NOMO-1 (cell line): Measurements from ENCODE around the gene HOXA3.

ENCODE experiments used
- DNase-seq, 2 experiments: peaks; one replicate each; lab custom pipeline; 2025; ENCODE audit not compliant: unreplicated experiment in 2 of 2; lab: John Stamatoyannopoulos, UW

Gene HOXA3

DNA sequence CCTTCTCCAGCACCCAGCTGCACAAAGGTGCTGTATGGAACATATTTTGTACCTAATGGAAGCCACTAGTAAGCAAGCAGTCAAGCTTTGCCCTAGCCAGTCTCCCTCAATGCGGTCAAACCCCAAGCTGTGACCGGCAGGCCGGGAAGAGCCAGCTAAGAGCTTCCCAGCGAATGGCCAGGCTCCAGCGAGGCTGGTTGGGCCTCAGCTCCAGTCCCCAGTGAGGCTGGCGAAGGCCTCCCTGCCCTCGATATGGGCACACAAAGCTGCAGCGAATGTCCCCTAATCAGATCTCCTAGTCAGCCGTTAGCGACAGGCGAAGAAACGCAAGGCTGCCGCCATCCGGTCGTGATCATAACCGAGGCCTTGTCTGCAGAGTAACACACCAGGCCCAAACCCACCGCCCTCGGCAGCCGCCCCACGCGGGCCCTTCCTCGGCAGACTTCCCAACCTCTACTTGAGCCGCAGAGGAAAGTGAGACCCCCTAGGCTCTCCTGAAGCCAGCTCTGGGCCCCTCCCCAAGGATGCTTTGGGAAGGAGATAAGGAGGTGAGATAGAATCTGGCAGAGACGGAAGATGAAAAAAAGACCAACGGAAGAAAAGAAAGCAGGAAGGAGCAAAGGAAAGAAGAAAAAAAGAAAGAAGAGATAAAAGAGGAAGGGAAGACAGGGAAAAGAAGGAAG lies 16.0 kb upstream of the HOXA3 start:
- DNase-seq = peak; percentile 56 to 72

DNA sequence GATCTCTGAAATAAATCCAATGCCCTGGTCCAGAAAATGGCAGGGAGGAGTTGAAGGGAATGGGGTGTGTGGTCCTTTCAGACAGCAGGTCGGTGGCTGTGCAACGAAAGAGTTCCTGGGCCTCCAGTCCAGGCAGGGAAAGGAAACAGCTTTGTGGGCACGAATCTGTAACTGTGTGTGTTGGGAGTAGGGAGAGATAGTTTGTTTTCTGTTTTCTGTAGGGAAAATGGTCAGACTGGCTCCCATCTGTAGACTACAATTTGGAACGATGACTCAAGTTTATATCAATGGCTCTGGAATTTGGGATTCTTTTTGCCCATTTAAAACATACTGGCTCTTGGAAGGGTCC lies 15.5 kb upstream of the HOXA3 start:
- DNase-seq = no peak

DNA sequence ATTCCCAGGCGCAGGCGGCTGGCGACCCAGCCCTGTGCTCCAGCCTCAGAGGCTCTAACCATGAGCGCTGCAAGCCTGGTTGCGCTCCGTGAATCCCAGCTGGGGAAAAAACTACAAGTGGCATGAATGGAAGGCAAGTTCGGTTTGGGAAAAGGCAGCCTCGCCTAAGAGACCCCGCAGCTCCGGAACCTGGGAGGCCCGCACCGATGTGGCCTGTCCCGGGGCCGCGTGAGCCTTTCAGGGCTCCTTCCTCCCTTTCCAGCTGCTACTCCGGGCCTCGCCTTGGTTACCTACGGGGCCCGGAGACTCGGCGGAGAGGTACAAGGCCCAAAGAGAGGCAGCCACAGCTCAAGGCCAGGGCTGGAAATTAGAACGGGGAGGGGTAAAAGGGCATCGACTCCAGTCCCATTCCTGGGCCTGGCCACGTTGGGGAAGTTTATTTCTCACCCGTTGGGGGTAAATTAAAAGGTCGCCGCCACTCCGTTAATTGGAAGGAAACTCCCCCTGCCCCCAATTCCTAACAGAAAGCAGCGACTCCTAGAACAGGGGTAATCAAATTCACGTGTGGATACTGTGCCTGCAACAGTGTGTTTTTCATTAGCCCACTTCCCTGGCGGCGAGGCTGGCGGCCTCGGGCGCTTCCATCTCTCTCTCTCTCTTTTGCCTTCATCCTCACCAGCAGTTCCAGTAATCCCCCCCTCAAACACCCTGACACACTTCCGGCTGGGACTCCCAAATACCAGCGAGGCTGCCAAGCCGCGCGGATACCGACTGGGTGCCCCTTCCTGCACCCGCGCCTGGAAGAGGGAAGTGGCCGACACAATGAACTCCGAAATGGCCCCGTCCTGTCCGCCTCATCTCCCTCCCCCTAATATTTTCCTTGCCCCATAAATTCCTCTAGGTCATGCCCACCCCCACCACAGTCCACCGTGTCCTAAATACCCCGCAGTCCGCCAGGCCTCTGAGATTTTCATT lies 14.4 kb upstream of the HOXA3 start:
- DNase-seq = peak in 1 of 2 experiments; percentile 43

DNA sequence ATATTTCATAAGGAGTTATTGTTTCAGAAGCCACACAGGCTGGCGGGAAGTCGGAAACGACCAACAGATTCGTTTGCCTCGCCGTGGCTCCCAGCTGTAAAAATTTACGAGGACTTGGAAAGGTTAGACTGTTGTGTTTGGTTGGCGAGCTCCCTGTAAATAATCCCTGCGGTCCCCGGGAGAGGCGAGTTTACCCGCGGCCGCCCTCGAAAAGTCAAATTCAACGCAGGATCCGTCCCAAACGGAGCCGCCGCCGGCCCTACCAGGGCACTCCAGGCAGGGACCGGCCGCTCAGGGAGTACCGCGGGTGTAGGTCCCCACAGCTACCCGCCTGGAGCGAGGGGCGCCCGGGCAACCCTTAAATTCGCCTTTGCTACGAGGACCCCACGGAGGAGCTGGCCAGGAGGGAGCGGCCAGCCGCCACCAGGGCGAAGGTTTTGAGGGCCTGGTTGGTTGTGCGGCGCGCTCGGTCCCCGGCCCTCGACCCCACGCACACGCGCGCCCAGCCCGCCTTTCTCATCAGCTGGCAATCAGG lies 13.7 kb upstream of the HOXA3 start:
- DNase-seq = no peak

DNA sequence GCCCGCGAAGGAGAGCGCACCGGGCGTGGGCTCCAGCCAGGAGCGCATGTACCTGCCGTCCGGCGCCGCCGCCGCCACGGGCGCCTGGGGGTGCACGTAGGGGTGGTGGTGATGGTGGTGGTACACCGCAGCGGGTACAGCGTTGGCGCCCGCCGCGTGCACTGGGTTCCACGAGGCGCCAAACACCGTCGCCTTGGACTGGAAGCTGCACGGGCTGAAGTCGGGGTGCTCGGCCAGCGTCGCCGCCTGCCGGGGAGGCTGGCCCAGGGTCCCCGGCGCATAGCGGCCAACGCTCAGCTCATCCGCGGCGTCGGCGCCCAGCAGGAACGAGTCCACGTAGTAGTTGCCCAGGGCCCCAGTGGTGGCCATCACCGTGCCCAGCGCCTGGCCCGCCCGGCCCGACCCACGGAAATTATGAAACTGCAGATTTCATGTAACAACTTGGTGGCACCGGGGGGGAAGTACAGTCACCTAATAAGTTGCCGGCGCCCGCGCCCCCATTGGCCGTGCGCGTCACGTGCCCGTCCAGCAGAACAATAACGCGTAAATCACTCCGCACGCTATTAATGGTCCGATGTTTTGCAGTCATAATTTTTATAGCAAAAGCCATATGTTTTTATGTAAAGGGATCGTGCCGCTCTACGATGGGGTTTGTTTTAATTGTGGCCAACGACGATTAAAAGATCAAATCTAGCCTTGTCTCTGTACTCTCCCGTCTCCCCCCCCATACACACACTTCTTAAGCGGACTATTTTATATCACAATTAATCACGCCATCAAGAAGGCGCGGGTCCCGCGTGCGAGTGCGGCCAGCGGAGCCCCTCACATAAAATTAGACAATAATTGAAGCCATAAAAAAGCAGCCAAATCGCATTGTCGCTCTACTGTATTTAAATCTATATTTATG lies 13.0 kb upstream of the HOXA3 start, which contains the start of gene HOXA9:
Gene HOXA9 (minus strand): TSS at position 449 of the 907 bp plus-strand sequence. CDS start 80 bp downstream, at position 369.
- peak; percentile 83 to 87 for DNase-seq

DNA sequence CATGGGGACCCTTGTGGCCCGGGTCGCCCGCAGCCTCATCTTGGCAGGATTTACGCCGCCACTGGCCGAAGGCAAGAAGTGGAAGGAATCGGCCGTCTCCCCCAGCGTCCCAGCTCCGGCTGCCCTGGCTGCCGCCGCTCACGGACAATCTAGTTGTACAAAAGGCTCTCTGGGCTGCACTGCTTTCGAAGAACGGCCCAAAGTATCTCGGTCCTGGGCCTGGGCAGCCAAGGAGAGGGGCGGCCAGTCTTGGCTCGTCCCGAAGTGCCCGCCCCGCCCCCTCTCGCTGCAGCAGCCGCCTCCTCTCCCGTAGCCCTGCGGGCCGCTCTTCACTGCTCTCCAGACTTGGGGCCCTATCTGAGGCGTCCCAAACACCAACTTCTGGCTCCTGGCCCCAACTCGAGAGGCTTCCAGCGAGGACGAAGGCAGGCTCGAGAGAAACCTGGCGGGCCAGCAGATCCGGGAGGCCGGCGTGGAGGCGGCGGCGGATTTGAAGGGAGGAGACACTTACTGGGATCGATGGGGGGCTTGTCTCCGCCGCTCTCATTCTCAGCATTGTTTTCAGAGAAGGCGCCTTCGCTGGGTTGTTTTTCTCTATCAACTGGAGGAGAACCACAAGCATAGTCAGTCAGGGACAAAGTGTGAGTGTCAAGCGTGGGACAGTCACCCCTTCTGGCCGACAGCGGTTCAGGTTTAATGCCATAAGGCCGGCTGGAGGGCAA lies 12.1 kb upstream of the HOXA3 start:
- peak in 1 of 2 experiments; percentile 49 for DNase-seq

DNA sequence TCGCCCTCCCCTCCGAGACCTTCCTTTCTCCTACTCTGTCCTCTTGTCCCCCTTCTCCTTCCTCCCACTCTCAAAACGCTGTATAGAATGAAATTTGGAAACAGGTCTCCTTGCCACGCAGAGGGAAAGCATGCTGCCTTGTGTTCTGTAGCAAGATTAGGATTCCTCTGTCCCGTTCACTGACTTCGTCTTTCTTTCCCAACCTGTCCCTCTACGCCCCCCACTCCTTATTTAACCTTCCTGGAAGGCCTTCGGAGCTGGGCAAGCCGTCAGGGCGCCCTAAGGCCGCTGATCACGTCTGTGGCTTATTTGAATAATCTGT lies 11.6 kb upstream of the HOXA3 start:
- peak in 1 of 2 experiments; percentile 49 for DNase-seq

DNA sequence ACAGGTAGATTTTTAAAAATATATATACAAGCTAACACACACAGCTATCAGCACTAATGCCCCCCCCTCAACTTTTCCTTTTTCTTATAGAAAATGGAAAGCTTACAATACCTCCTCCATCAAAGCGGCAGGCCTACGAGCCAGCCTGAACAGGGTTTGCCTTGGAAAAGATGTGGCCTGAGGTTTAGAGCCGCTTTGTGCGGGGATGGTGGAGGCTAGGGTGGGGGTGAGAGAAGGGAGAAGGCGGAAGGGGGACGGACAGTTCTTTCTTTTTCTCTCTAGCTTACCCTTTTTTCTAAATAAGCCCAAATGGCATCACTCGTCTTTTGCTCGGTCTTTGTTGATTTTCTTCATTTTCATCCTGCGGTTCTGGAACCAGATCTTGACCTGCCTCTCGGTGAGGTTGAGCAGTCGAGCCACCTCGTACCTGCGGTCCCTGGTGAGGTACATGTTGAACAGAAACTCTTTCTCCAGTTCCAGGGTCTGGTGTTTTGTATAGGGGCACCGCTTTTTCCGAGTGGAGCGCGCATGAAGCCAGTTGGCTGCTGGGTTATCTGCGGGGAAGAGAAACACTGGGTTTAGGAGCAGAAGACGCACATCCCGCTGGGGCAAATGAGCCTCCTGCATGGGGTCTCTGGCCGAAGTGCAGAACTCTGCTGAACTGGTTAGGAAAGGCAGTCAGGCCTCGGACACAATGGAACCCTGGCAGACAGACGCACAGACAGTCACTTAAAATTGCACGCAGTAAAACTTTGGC lies 11.1 kb upstream of the HOXA3 start:
- no peak for DNase-seq

DNA sequence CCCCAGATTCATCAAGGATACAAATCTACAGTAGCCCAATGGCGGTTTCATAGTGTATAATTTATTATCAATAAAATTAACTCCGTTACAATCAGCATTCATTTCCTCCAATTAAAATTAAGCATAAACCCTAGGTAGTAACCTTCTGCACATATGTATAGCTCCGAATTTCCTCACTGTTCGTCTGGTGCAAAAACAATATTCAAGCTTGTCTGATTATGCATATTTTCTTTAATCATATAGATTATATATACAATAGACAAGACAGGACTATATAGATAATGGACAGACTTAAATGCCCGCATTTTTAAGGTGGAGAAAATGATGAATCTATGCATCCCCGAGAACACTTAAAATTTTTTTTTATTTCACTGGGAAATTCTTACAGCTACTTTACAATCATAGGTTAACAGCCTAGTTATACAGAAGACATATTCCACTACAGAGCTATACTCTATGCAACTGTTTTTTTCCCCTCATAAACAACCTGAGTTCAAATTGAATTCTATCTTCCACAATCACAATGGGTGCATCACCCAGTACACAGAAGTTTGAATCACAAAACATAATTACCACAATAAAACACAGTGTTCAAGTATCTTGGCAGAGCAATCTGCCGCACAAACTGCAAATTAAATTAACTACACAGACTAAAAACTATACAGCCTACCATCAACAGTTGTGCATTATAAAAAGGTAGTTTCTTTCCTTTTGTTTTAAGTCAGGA lies 10.3 kb upstream of the HOXA3 start:
- DNase-seq = no peak

DNA sequence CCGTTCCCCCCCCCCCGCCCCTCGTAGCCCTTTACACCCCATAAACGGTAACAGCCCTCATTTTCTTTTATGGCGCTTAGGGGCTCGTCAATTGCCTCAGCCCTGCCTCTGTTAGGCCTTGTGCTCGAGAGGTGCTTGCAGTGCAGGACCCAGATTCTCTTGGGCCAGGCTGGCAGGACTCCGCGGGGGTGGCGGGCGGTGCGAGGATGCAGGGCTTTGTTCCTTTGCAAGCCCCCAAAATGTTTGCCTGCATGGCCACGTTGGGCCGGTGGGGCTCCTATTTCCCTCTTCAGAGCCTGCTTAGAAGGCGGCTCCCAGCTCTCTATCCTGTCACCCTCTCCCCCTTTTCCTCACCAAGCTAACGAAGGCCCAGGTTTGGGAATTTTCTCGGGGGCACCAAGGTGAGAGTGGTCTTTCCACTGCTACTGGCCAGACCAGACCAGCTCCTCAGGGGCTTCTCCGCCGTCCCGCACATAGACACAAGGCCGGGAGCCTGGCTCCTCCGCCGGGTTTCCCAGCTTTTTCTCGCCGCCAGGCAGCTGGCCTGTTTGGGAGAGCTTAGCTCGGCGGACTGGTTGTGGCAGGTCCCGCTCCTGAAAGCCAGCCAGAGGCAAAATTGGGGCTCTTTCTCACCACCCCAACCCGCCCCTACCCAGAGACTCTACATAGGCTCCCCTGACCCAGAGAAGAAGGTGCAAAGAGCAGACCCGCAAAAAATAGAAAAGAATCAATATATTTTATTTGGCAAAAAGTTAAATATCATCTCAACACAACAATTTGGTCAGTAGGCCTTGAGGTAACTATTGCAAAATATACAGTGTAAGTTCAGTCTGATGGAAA lies 9.6 kb upstream of the HOXA3 start:
- DNase-seq = no peak

DNA sequence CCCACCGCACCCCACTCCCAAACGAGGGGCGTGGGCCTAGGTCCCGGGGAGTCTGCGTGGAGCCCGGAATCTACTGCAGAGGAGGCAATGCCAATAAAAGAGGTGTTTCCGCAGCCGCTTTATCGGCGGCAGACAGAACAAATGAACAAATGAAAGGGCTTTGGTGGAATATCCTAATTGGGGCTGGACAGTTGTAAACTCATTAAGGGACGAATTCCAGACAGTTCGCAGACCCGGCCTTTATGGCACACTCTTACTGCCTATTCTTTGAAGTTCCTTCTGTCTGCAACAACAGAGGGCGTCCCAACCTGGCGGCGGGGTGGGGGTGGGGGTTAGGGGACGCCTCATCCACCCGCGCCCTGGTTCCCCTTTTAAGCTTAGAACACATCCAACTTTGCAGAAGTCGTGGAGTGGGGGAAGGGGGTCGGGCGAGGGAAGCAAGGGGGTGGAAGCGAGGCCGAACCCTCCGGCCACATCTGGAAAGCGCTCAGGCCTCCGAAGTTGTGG lies 8.9 kb upstream of the HOXA3 start:
- peak; percentile 69 to 89 for DNase-seq

DNA sequence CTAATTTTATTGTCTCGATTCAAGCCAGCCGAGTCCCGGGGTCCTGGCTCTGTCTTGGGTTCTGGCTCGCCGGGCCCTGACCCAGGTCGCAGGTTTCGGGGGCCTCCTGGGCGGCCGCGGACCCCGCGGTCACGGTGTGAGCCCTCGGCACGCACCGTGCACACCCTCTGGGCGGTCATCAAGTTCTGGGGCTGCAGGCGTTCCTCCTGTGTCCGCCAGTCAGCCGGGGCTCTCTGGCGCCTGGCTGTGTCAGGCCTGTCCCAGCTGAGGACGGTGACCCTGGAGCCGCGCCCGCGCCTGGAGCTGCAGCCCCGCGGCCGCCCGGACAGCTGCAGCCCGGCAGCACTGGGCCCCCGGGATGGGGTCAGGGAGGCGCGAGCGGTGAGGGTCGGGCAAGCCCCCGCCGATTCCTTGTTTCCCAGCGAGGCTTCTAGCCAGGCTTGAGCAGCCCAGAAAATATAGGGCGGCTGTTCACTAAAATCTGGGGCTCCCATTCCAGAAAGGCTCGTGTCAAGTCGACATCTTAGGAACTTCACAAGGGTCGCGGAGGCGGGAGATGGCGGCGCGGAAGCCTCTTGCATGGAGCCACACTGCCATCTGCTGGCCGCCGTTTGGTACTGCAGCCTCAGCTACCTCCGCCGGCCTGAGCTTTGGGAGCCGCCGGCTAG lies 8.3 kb upstream of the HOXA3 start:
- DNase-seq = peak; percentile 84 to 86

DNA sequence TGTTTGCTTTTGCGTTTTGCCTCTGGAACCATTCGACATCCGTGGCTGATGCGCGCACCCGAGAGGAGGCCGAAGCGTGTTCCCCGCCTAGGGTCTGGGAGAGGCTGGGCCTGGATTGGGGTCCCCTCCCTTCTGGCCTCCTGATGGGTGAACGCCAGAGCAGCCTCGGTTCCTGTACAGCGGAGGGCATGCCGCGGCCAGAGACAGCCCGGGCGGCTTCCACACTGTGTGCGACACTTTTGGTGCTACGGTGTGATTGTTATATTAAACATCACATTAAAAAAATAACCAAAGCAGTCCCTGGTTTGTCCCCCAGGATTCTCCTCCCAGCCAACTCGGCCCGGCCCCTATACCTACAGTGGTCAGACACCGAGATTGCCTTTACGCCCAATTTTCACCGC lies 7.8 kb upstream of the HOXA3 start:
- DNase-seq = peak in 1 of 2 experiments; percentile 69

DNA sequence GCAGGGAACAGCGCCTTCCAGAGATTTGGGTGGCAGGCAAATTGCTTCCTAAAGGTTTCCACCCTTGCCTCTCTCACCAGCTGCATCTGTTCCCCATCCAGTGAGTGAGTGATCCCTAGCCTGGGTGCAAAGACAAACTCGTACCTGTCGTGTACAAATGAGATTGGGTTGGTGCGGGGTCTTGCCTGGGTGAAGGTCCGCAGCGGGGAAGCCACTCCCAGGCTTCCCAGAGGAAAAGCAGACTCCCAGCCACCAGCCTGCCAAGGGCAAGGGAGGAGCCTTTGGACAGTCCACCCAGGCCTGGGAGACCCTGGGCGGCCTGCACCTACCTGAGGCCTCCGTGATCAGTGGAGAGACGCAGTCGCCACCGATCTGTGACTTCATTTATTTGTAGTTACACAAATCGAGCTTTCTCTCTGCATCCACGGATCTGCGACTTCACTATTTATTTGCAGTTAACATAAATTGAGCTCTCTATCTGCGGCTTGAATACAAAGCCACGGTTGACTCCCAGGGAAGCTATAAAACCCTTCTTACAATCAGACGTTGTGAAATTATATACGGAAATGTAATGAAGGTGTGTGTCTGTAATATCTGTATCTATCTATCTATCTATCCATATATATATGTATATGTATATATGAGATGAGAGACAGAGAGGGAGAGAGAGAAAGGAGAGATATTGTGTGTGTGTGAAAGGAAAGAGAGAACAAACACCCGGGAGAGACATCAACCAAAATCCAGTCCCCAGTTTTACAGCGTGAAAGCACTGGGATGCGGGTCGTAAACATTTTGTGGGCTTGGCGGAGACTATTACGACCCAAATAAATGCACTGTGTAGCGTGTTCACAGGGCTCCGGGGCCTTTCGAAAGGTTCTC lies 7.1 kb upstream of the HOXA3 start:
- DNase-seq = peak in 1 of 2 experiments; percentile 69

DNA sequence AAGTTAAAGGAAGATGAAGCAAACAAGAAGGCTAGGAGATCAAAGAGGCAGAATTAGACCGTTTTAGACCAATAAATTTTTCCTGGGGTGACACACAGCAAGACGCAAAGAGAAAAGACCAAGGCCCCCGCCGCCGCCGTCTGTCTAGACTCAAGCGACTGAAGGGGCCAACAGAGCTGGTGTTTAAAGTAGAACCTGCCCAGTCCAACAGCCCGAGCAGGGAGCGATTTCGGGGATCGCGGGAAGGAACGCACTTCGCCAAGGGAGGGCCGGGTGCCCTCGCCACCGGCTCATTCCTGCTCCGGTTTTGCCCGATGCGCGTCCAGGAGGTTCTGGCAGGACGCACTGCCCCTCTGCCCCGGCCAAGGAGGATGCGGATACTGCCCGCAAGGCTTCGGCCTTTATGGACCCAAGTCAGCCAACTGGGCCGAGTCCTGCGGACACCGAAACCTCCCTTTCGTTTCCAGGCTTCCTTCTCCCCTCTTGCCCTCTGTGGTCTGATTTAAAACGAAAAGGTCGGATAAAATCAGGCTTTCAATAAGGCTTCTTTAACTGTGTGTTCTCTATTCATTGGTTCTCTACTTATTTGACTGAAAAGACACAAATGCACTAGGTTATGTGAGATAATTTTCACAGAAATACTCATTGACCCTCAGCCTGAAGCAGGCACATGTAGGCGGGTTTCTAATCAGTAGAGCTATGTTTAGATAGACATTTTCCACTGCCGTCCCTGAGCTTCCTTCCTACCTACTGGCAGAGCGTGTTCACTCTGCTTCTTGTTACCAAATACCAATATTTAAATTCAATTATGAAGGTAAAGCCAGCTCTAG lies 6.3 kb upstream of the HOXA3 start:
- peak in 1 of 2 experiments; percentile 40 for DNase-seq
